Urothelium cell line (cell line): ENCODE data around the gene RAP2B.
"Not testable (repeated sequence)": the region's sequence is repeated elsewhere in the genome, so short reads cannot be mapped to it uniquely, and the experiment has no call there.

Experiments used
- DNase-seq: peaks from one replicate; pipeline ENCODE4 v3.0.0; 2011; ENCODE audit warnings: low spot score, mixed read lengths
- FAIRE-seq: peaks from 2 replicates; lab custom pipeline; 2011; peaks lifted over from hg19 to GRCh38; lab: Jason Lieb, UNC

The RAP2B gene

DNA sequence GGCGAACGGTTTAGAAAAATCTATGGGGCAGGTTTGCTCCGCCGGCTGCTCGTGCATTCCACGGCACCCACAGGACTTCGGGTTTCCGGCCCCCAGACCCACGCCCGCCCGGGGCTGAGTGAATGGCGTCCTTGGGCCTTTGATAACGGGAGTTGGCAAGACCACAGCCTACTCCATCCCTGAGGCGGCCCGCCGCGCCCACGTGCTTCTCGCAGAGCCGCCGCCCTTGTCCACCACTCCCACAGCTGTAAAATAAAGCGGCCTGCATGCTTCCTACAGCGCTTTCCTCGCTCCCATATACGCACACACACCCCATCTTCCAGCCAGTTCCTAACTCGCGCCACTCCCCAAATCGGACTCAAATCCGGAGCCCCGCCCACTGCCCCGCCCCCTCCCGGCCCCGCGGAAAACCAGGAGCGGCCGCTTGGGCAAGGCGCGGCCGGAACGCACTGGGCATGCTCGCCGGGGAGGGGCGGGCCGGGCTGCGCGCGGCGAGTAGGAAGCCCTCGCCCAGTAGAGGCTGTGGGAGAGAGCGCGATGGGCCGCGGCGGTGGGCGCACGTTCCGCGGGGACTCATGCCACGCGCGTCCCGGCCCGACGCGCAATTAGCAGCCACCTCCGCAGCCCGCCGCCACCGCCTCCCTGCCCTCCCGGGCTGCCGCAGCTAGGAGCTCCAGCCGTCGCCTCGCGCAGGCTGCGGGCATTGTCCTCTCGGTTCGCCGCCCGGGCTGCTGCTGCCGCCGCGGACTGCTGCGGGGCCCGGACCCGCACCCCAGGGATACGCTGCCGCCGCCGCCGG, at the start of gene RAP2B:
Gene RAP2B (plus strand): TSS at position 513 of the 799 bp plus-strand sequence. CDS start 468 bp downstream, outside the sequence.
- peak; percentile 90 for DNase-seq
- FAIRE-seq, result no peak

GRCh38 chr3:153113541-153113940, 48.5 kb upstream of the RAP2B start:
- no peak for FAIRE-seq
- DNase-seq, result no peak

GRCh38 chr3:153114270-153114669, 47.8 kb upstream of the RAP2B start:
- FAIRE-seq, DNase-seq: not testable (repeated sequence)

GRCh38 chr3:153115326-153115725, 46.7 kb upstream of the RAP2B start:
- no peak for DNase-seq
- no peak for FAIRE-seq

- no peak for FAIRE-seq
- DNase-seq, result no peak
These were observed 34.2 kb upstream of the RAP2B start for GRCh38 chr3:153127788-153128187.

DNA sequence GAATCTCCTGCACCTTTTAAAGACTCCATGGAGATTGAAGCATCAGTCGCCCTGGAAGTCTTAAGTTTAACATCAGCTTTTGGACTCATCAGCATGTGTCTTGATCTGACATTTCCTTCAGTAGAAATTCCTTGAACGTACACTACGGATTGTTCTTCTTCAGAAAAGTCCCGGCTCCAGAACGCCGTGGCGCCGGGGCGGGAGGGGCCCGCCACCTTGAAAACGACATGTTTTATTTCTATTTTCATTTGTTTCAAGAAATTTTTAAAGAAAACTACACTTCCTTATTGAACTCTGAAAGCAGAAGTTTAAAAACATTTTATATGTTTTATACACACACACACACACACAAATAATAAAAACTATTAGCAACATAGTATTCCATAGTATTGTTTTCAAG, 32.6 kb upstream of the RAP2B start:
- no peak for DNase-seq
- FAIRE-seq, result no peak

DNA sequence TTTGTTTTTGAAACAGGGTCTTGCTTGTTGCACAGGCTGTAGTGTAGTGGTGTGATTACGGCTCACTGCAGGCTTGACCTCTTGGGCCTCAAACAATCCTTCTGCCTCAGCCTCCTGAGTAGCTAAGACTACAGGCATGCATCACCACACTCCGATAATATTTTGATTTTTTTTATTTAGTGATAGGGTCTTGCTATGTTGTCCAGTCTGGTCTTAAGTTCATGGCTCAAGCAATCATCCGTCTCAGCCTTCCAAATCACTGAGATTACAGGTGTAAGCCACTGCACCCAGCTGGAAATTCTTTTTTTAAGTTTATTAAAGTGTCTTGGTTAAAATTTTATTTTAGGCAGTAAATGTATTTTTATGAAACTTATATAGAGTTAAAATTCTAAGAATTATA, 32.2 kb upstream of the RAP2B start:
- FAIRE-seq (no peak), DNase-seq (no peak)

DNA sequence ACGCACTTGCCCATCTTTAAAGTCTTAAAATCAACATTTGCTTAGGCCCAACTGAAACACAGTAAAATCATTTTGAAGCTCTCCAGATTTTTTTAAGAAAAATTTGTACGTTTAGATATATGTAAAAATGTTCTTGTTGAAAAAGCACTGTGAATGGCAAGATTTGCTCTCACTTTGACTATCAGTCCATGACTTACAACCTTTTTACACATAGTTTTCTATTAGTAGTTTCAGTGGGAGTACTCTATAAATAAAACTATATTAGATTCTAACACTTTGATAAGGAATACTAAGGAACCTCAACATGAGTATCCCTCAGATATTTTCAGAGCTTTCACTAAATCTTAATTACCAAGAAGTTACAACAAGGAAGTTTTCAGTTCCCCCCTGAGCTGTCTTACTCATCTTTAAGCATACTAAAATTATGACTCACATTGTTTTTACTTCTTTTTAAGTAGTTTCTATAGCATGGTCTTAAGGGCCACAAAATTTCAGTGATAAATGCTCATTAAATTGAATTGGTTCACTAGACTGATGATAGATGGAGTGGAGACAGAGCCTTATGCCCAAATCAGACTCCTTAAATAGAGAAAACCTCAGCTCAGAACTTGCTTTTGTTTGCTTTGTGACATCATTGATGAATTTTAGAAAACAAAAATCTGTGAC, 31.6 kb upstream of the RAP2B start:
- FAIRE-seq (no peak), DNase-seq (no peak)

- no peak for DNase-seq
- FAIRE-seq, result no peak
These were observed 24.4 kb upstream of the RAP2B start for GRCh38 chr3:153137626-153138025.

DNA sequence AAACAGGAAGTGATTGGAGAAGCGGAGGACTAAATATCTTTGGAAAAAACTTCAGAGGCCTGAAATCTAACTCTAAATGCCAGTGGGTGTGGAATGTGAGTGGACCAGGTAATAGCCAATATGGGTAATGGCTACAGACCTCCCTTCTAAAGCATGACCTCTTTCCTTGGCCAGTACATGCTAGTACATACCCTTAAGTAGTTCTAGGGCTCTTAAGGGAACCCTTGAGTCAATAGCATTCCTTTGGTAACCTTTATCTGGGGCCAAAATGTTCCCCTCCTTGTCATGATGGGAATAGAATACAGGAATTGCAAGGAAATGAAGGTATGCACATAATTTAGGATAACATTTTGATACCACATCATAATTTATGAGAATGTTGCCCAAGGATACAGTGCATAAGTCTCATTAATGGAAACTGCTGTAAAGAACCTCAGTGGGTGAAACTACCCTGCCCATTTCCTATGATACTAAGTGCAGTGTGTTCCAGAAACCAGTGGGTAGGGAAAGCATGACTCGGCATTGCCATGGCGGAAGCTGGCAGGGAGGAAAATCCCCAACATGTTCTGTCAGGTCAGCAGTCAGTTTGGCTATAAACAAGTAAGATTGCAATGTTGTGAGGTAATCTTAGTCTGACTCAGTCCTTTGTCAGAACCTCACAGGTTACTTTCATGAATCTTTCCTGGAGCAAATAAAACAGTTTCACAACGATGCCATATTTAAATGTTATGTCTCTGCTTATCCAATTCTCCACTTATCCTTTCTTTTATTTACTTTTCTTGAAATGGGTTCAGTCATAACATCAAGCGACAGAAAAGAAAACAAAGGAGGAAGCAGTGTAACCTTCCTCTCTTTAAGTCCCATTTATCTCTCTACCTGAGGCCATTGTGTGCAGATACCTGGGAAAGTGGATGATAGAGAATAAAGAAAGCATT, 23.5 kb upstream of the RAP2B start:
- DNase-seq (peak; percentile 74), FAIRE-seq (no peak)

GRCh38 chr3:153142961-153143360, 19.1 kb upstream of the RAP2B start:
- DNase-seq (no peak), FAIRE-seq (no peak)

GRCh38 chr3:153144071-153144470, 18.0 kb upstream of the RAP2B start:
- no peak for DNase-seq
- no peak for FAIRE-seq

DNA sequence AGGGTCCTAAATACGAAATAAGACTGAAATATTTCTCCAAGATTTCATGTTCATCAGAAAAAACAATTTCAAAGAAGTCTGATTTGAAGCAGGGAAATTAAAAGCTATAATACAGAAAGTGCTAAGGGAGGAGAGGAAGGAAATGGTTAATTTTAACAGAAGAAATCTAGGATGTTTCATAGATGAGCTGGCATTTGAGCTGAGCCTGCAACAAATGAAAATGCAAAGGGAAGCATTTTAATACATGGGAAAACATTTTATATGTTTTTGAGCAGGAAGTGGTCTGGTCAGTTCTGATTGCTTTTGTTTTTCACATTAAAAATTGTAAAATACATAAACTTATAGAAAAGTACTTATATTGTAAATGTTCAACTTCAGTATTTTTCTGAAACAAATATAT, 17.2 kb upstream of the RAP2B start:
- FAIRE-seq (no peak), DNase-seq (no peak)

GRCh38 chr3:153145454-153145853, 16.6 kb upstream of the RAP2B start:
- FAIRE-seq, result no peak
- DNase-seq, result no peak

DNA sequence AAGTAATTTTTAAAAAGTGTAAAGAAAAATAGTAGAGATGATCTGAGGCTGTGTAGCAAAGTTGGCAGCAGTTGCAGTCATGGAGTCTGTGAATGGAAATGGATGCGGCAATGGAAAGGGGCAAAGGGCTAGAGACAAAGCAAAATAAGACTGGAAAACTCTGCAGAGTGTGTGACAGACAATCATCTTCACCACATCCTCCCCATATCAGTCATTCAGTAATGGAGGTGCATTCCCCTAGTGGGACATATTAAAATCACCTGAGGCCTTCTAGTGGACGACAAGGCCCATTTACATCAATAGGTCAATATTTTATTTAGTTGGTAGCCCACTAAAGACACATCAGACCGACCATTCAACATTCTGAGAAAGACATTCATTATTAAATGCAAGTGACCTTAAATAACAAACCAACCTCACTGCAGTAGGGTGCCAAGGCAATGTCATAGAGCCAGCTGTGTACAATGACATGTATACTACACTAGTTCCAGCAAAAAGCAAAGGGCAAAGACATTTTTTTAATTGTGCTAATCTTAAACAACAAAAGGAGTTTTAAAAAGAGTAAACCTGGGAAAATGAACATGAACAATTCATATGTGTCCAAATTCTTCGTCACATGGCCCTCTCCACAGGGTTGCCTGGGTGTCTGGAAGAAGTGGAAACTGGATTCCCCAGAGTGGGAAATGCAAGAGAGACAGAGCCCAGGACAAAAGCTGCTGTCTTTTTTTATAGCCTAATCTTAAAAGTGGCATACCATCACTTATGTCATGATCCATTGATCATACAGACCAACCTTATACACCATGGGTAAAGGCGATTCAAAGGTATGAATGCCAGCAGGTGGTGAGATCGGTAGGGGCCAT, 15.6 kb upstream of the RAP2B start:
- FAIRE-seq (no peak), DNase-seq (no peak)

GRCh38 chr3:153150991-153151390, 11.0 kb upstream of the RAP2B start:
- FAIRE-seq, result no peak
- DNase-seq, result no peak

- not testable (repeated sequence) for FAIRE-seq, DNase-seq
These were observed 6.2 kb upstream of the RAP2B start for GRCh38 chr3:153155786-153156185.

DNA sequence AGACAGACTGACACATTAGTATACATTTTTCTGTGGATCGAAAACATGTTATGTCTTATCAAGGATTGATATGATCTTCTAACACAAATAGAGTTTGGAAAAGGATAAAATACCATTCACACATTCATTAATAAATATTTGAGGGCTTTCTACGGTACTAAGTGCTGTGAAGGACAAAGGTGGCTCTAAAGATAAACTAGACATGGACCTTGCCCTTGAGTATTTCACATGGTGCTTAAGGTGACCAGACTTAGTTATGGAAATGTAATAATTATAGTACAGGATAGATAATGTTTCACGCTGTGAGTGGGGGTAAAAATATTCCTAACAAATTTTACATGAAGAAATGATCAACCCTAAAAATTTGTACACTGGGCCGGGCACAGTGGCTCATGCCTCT, 3.8 kb upstream of the RAP2B start:
- FAIRE-seq (no peak), DNase-seq (no peak)

DNA sequence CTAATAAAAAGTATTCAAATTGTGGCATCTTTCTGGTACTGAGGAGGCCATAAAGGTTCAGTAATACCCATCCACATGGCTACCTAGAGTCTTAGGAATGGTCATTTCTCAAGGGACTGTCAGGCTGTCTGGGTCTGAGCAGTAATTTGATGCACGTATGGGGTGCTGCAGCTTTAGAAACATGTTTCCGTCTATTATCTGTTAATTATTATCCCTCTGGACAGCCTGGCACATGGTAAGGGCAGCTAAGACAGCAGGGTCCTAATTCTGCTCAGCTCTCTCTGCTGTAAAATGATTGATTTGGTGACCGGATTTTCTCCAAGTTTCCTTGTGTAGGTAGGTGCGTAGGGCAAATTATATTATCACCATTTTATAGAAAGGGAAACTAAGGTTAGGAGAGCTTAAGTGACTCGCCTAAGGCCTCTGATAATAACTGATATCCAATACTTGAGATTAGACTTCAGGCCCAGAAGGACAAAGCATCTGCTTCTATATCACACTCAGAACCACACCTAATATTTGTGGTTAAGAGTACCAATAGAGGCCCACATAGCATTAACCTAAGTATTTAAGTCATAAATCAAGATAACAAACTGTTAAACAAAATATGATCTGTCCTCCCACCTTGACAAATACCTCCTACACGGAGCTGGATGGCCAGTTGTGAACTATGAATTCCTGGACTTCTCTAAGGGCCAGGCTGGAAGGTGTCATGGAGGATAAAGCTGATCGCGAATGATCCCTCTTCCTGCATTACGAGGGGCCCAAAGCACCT, 2.9 kb upstream of the RAP2B start:
- DNase-seq, result no peak
- no peak for FAIRE-seq
